Measurements from ENCODE around the gene RAPGEF2. TPM values are rescaled to one million over a fixed set of nuclear protein-coding genes. Genes with fewer than 3 reads are reported as not detected.
A peak's percentile ranks its signal among the peaks of the same experiment; 100 is the strongest.
"Not testable (repeated sequence)": the region's sequence is repeated elsewhere in the genome, so short reads cannot be mapped to it uniquely, and the experiment has no call there.

Gene RAPGEF2
- total and polyA plus RNA-seq, 7 donors: 4.6 to 35.2 (median 20.4) TPM

DNA sequence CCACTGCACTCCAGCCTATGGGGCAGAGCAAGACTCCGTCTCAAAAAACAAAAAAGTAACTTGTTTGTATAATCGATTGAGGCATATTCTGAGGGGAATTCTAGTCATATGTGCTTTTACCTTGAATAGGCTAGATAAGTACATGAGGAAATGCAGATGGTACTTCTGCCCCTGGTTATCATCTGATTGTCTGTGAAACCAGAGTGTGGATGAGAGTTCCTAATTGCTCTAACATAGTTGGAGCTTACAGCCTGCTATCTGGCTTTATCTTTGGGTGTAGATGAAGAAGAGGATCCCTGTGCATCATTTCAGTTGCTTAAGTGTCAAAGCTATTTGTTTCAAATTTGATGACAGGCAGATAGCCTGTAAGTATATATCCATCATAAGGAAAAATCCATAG, 205.1 kb downstream of the RAPGEF2 start:
- DNase-seq: no peak
- 93 to 96% (median 96%) methylated on average over 2 of the region's 2 CpGs for WGBS, 3 donors
- TF ChIP-seq, protein P1, sequence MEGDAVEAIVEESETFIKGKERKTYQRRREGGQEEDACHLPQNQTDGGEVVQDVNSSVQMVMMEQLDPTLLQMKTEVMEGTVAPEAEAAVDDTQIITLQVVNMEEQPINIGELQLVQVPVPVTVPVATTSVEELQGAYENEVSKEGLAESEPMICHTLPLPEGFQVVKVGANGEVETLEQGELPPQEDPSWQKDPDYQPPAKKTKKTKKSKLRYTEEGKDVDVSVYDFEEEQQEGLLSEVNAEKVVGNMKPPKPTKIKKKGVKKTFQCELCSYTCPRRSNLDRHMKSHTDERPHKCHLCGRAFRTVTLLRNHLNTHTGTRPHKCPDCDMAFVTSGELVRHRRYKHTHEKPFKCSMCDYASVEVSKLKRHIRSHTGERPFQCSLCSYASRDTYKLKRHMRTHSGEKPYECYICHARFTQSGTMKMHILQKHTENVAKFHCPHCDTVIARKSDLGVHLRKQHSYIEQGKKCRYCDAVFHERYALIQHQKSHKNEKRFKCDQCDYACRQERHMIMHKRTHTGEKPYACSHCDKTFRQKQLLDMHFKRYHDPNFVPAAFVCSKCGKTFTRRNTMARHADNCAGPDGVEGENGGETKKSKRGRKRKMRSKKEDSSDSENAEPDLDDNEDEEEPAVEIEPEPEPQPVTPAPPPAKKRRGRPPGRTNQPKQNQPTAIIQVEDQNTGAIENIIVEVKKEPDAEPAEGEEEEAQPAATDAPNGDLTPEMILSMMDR (IDR thresholded peaks at IDR 0.05): no peak
- Histone ChIP-seq H3K27ac (no peak overlapping the region), H3K27me3 (ENCODE audit: insufficient read depth in 3 of 3, low read length in 2 of 3) (no peaks in the 10 kb centered on the region), H3K36me3 (ENCODE audit: insufficient read depth in 1 of 2, low read depth in 1 of 2) (peaks cover 0 to 9% of the 10 kb centered on the region in 2 donors), H3K4me3 (no peak overlapping the region), H3K4me1 (peaks cover 33% of the 10 kb centered on the region), H3K9me3 (no peaks in the 10 kb centered on the region)
- intact Hi-C loops (cut with DNase I): no loop called here
- no peak for ATAC-seq

DNA sequence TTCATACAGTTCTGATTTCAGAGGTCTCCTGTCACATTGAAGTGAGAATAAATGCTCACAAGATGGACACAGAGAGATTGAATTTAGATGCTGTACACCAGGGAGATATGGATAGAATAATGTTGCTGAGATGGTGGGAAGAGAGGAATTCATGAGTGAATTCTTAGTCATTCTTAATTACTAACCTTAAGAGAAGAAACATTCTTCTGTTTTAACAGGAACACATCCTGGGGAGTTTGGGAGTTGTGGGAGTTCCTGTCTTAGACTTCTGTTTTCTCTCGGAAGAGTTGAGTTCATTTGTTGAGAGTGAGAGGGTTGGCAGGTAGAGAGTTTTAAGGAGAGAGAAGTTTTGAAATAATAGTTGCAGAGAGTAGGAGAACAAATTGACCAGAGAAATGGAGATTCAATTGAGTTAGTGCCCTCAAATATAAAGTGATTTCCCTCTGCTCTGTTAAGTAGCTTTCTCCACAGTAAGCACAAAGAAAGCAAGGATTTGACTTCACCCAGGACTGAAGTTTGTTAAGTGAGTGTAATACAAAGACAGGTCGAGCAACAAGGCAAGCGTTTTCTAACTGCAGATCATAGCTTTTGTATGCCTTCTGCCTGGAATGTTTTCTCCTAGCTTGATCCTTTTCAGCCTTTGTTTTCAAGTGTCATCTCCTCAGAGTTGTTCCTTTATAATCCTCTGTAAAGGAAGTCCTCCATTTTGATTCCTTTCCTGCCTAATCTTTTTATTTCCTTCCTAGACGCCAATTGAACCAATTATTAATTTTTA, 205.9 kb downstream of the RAPGEF2 start:
- TF ChIP-seq, protein P1 (IDR thresholded peaks at IDR 0.05): no peak
- ATAC-seq (no peak), DNase-seq (no peak)
- H3K9me3 ChIP-seq: no peaks in the 10 kb centered on the region
- H3K27me3 ChIP-seq (ENCODE audit: insufficient read depth in 3 of 3, low read length in 2 of 3): no peaks in the 10 kb centered on the region
- peaks cover 0 to 9% of the 10 kb centered on the region in 2 donors for H3K36me3 ChIP-seq (ENCODE audit: insufficient read depth in 1 of 2, low read depth in 1 of 2)
- H3K4me3 ChIP-seq: no peak overlapping the region
- 65 to 78% (median 74%) methylated on average over 4 of the region's 4 CpGs for WGBS, 3 donors
- intact Hi-C loops (cut with DNase I): no loop called here
- peaks cover 33% of the 10 kb centered on the region for H3K4me1 ChIP-seq
- no peak overlapping the region for H3K27ac ChIP-seq

DNA sequence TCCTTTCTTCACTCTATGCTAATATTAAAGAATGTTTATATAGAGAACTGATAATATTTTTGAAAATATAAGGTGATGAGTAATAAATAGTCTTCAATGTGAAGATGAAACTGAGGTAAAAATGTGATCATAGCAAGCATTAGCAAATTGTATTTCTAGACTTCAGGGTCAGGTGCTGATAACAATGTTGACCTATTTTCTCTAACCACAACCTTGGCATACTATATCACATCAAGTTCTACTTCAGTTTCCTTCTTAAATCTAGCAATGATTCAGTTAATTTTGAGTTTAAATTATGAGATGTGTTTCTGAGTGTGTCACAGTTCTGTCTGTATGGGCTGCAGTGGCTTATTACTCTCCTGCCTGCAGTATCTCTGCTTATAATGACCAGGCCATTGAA, 209.4 kb downstream of the RAPGEF2 start:
- H3K9me3 ChIP-seq: no peaks in the 10 kb centered on the region
- H3K4me1 ChIP-seq: peaks cover 33% of the 10 kb centered on the region
- H3K36me3 ChIP-seq (ENCODE audit: insufficient read depth in 1 of 2, low read depth in 1 of 2): peaks cover 0 to 18% of the 10 kb centered on the region in 2 donors
- H3K4me3 ChIP-seq: no peak overlapping the region
- DNase-seq: no peak
- no peaks in the 10 kb centered on the region for H3K27me3 ChIP-seq (ENCODE audit: insufficient read depth in 3 of 3, low read length in 2 of 3)
- TF ChIP-seq, protein P1 (IDR thresholded peaks at IDR 0.05): no peak
- ATAC-seq: peak in 1 of 4 donors; percentile 38
- intact Hi-C loops (cut with DNase I): no loop called here
- H3K27ac ChIP-seq: no peak overlapping the region

- H3K9me3 ChIP-seq; H3K4me3 ChIP-seq; H3K27me3 ChIP-seq (ENCODE audit: insufficient read depth in 3 of 3, low read length in 2 of 3); intact Hi-C loops (cut with DNase I); ATAC-seq; H3K27ac ChIP-seq: not testable (repeated sequence)
- TF ChIP-seq, protein P1 (IDR thresholded peaks at IDR 0.05): peak; percentile 12
- Histone ChIP-seq H3K4me1 (peaks cover 15% of the 10 kb centered on the region), H3K36me3 (ENCODE audit: insufficient read depth in 1 of 2, low read depth in 1 of 2) (peaks cover 0 to 18% of the 10 kb centered on the region in 2 donors)
- WGBS, 3 donors: 90 to 94% (median 93%) methylated on average over 12 of the region's 12 CpGs
- peak in 1 of 2 donors; percentile 51 for DNase-seq
Observed at GRCh38 chr4:159315879-159316278, 213.0 kb downstream of the RAPGEF2 start.
